HepG2 (cell line): Measurements from ENCODE around the gene FNDC3B. TPM values are rescaled to one million over a fixed set of nuclear protein-coding genes. Genes with fewer than 3 reads are reported as not detected.

Source experiments
- ATAC-seq: fragments of 200-7000 bp; cut with Tn5 transposase; 3 replicates; pipeline ENCODE4 v1.9.1; 2020; ENCODE audit warnings: mild to moderate bottlenecking, moderate library complexity
- BruUV-seq: library from RNA; stranded (reverse); fragments of 400-500 nt; replicated peaks from 2 replicates; lab custom pipeline; 2021; lab: Mats Ljungman, UMichigan
- CTCF ChIA-PET: fragments of 300-600 bp; formaldehyde crosslinking; extraction: SDS; loops from one replicate; lab custom pipeline; 2021; ENCODE audit warnings: low total read pairs, inconsistent platforms, low intra/inter-chr PET ratio; lab: Yijun Ruan, JAX
- POLR2A ChIA-PET: fragments of 350-600 bp; sonication (Branson Sonifier 250); formaldehyde crosslinking; loops from one replicate; lab custom pipeline; 2020; ENCODE audit warnings: antibody characterized with exemption, inconsistent platforms; lab: Yijun Ruan, JAX
- DNase-seq: peaks from one replicate; pipeline ENCODE4 v3.0.0-alpha.2; 2015; ENCODE audit warnings: low spot score
- FAIRE-seq: peaks from 3 replicates; lab custom pipeline; 2011; peaks lifted over from hg19 to GRCh38; lab: Jason Lieb, UNC
- H2AFZ ChIP-seq: one replicate; pipeline ENCODE4 v1.6.1; 2011; ENCODE audit warnings: low read length, inconsistent platforms
- H3K27ac ChIP-seq: fragments of 300-600 bp; 3 replicates; pipeline ENCODE4 v1.8.0; 2011; ENCODE audit warnings: mixed run types, mild to moderate bottlenecking, mixed read lengths, low read length, inconsistent platforms; ENCODE audit not compliant: insufficient read depth; ENCODE audit errors: extremely low read length
- H3K27me3 ChIP-seq, 2 experiments: fragments of 200-600 bp in 1 of 2; 2 replicates in 1 of 2; 3 replicates in 1 of 2; pipeline versions ENCODE4 v1.6.0 to v1.8.0; 2011; ENCODE audit warnings: low read length in 2 of 2, mild to moderate bottlenecking in 2 of 2, moderate library complexity in 2 of 2, inconsistent platforms in 1 of 2; ENCODE audit not compliant: insufficient read depth in 2 of 2, control insufficient read depth in 1 of 2
- H3K36me3 ChIP-seq, 2 experiments: fragments of 200-600 bp in 1 of 2; replicated peaks in 1 of 2; 2 replicates in 1 of 2; 3 replicates in 1 of 2; pipeline versions ENCODE4 v1.5.1 to v1.8.0; 2011; ENCODE audit warnings: low read length in 2 of 2, inconsistent platforms in 1 of 2; ENCODE audit not compliant: insufficient read depth in 2 of 2, control insufficient read depth in 1 of 2
- H3K4me1 ChIP-seq: 2 replicates; pipeline ENCODE4 v1.5.1; 2012; ENCODE audit warnings: low read length, inconsistent platforms; ENCODE audit not compliant: insufficient read depth
- H3K4me2 ChIP-seq: 2 replicates; pipeline ENCODE4 v1.6.0; 2011; ENCODE audit warnings: low read depth, low read length, inconsistent platforms
- H3K4me3 ChIP-seq, 3 experiments: fragments of 200-600 bp in 1 of 3; sonication (generic), shearing (Covaris generic) in 1 of 3; replicated peaks in 1 of 3; 2 replicates each; pipeline ENCODE4 v1.5.1; 2011 to 2016; ENCODE audit warnings: low read length in 3 of 3, inconsistent platforms in 2 of 3, low read depth in 2 of 3, mild to moderate bottlenecking in 2 of 3, control low read depth in 1 of 3, mixed read lengths in 1 of 3; ENCODE audit not compliant: insufficient read depth in 1 of 3
- H3K79me2 ChIP-seq: one replicate; pipeline ENCODE4 v1.6.1; 2011; ENCODE audit warnings: low read length, inconsistent platforms; ENCODE audit not compliant: insufficient read depth
- H3K9ac ChIP-seq: 2 replicates; pipeline ENCODE4 v1.6.0; 2011; ENCODE audit warnings: mild to moderate bottlenecking, low read depth, low read length, inconsistent platforms; ENCODE audit not compliant: insufficient read depth
- H3K9me3 ChIP-seq: 2 replicates; pipeline ENCODE4 v1.5.1; 2012; ENCODE audit warnings: mild to moderate bottlenecking, low read length
- H4K20me1 ChIP-seq: 2 replicates; pipeline ENCODE4 v1.6.0; 2011; ENCODE audit warnings: inconsistent platforms, mild to moderate bottlenecking, low read length, moderate library complexity; ENCODE audit not compliant: insufficient read depth
- AGO2 ChIP-seq: fragments of 200-400 bp; formaldehyde crosslinking; optimal IDR thresholded peaks from 2 replicates; pipeline ENCODE3; 2017; ENCODE audit warnings: mild to moderate bottlenecking, low read depth, low read length, moderate library complexity
- BHLHE40 ChIP-seq: IDR thresholded peaks from 2 replicates; pipeline ENCODE4 v1.6.1; 2011; ENCODE audit warnings: low read length, improper control_type of control experiment
- FOXK1 ChIP-seq: sonication (generic); formaldehyde crosslinking; IDR thresholded peaks from 2 replicates; pipeline ENCODE4 v1.4.0; 2020; ENCODE audit warnings: low read depth, missing genetic modification reagents, borderline replicate concordance
- HNRNPUL1 ChIP-seq: fragments of 200-400 bp; formaldehyde crosslinking; IDR thresholded peaks from 2 replicates; pipeline ENCODE4 v1.6.1; 2017; ENCODE audit warnings: low read depth, mild to moderate bottlenecking, low read length, moderate library complexity
- KAT7 ChIP-seq: IDR thresholded peaks from 2 replicates; pipeline ENCODE4 v1.6.1; 2018; ENCODE audit warnings: borderline replicate concordance, missing compliant biosample characterization
- RBM22 ChIP-seq: fragments of 200-400 bp; formaldehyde crosslinking; optimal IDR thresholded peaks from 2 replicates; pipeline ENCODE3; 2017; ENCODE audit warnings: mild to moderate bottlenecking, low read length, moderate library complexity
- SMC3 ChIP-seq: IDR thresholded peaks from 2 replicates; pipeline ENCODE4 v1.6.1; 2011; ENCODE audit warnings: low read length, improper control_type of control experiment
- WGBS: methylation state at CpG from one replicate; pipeline ENCODE4 v1.1.6; 2017; ENCODE audit warnings: low lambda C conversion rate; 5-methylcytosine and 5-hydroxymethylcytosine counted together
- in situ Hi-C: cut with HindIII; loops from 2 replicates; pipeline ENCODE4 v1.10.0; 2017; ENCODE audit warnings: low pct_unique_long_range_greater_than_20kb; ENCODE audit not compliant: extremely low pct_ligation_motif_present
- intact Hi-C: fragments of 100-400 bp; cut with micrococcal nuclease; formaldehyde crosslinking; loops from one replicate; pipeline ENCODE4 v1.10.0; 2022; ENCODE audit not compliant: unreplicated experiment
- polyA plus RNA-seq, 8 experiments: library from polyadenylated mRNA; depleted of rRNA in 3 of 8; stranded (reverse) in 7 of 8; unstranded in 1 of 8; fragments of >200 nt; fragmentation: Illumina TruSeq in 4 of 8; extraction: Trizol in 4 of 8; gene quantifications; 2 replicates each; pipeline versions ENCODE4 v1.2.1 to v1.2.3, GENCODE V29; 2011 to 2016; ENCODE audit warnings: low read depth in 4 of 8, missing spikeins in 1 of 8, mixed read lengths in 1 of 8; ENCODE audit not compliant: insufficient read depth in 1 of 8
- total RNA-seq, 5 experiments: library from RNA; depleted of rRNA; stranded (reverse); fragments of >200 nt; fragmentation: Illumina TruSeq; extraction: Trizol; gene quantifications; 2 replicates each; pipeline ENCODE4 v1.2.3, GENCODE V29; 2016; ENCODE audit warnings: low read depth in 1 of 5
- TF ChIP-seq, protein P1 (sequence below): conservative IDR thresholded peaks from 2 replicates; pipeline ENCODE4 v1.6.1; 2018; ENCODE audit warnings: missing genetic modification reagents
- TF ChIP-seq, protein P2 (sequence below): sonication (generic); formaldehyde crosslinking; IDR thresholded peaks from 2 replicates; pipeline ENCODE4 v1.4.0; 2020; ENCODE audit warnings: missing genetic modification reagents

Gene FNDC3B
- total and polyA plus RNA-seq, 2 of the 13 experiments (the other 11 are each of a cell fraction or from before 2014, with no cell fraction given) = 74.8 to 103 TPM

GRCh38 chr3:172316758-172317157 lies 277.4 kb downstream of the FNDC3B start:
- no TSS peak for BruUV-seq
- DNase-seq (no peak), FAIRE-seq (no peak), ATAC-seq (no peak)
- Histone ChIP-seq H3K4me3 (no peak overlapping the region), H3K9ac (no peak overlapping the region), H3K9me3 (no peaks in the 10 kb centered on the region), H3K36me3 (peaks cover 41 to 91% of the 10 kb centered on the region in 2 experiments), H3K4me2 (no peak overlapping the region), H3K27me3 (no peaks in the 10 kb centered on the region), H3K79me2 (peaks cover 7% of the 10 kb centered on the region), H3K27ac (no peak overlapping the region), H3K4me1 (0 out of 2 replicates have a peak, but pooled peaks cover 10% of the 10 kb centered on the region), H4K20me1 (peaks cover 56% of the 10 kb centered on the region), H2AFZ (no peak overlapping the region)
- in situ Hi-C loops (no loop called here), intact Hi-C loops (no loop called here)
- CTCF ChIA-PET = no interaction called here
- POLR2A ChIA-PET = no interaction called here
- 97% methylated on average over 4 of the region's 4 CpGs for WGBS
- TF ChIP-seq, protein P1, sequence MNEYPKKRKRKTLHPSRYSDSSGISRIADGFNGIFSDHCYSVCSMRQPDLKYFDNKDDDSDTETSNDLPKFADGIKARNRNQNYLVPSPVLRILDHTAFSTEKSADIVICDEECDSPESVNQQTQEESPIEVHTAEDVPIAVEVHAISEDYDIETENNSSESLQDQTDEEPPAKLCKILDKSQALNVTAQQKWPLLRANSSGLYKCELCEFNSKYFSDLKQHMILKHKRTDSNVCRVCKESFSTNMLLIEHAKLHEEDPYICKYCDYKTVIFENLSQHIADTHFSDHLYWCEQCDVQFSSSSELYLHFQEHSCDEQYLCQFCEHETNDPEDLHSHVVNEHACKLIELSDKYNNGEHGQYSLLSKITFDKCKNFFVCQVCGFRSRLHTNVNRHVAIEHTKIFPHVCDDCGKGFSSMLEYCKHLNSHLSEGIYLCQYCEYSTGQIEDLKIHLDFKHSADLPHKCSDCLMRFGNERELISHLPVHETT (CRISPR knock-in tag) = no peak
- peak; percentile 30 for TF ChIP-seq AGO2
- TF ChIP-seq FOXK1 (CRISPR knock-in tag) = no peak
- no peak for TF ChIP-seq KAT7 (CRISPR knock-in tag)
- no peak for TF ChIP-seq HNRNPUL1
- no peak for TF ChIP-seq BHLHE40
- TF ChIP-seq, protein P2, sequence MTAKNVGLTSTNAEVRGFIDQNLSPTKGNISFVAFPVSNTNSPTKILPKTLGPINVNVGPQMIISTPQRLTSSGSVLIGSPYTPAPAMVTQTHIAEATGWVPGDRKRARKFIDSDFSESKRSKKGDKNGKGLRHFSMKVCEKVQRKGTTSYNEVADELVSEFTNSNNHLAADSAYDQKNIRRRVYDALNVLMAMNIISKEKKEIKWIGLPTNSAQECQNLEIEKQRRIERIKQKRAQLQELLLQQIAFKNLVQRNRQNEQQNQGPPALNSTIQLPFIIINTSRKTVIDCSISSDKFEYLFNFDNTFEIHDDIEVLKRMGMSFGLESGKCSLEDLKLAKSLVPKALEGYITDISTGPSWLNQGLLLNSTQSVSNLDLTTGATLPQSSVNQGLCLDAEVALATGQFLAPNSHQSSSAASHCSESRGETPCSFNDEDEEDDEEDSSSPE (CRISPR knock-in tag) = no peak
- peak; percentile 98 for TF ChIP-seq RBM22
- no peak for TF ChIP-seq SMC3
